ENCODE results near the gene NKAIN1.
"Not testable (repeated sequence)": the region's sequence is repeated elsewhere in the genome, so short reads cannot be mapped to it uniquely, and the experiment has no call there.

The NKAIN1 gene

GRCh38 chr1:31239653-31240241 is at the start of gene NKAIN1:
Gene NKAIN1, minus strand, starts transcription at chr1:31239887. Its CDS starts 340 bp downstream, at chr1:31239547.
- no peak for DNase-seq (ENCODE audit: low read depth)

GRCh38 chr1:31289021-31289420 is 49.3 kb upstream of the NKAIN1 start:
- DNase-seq (ENCODE audit: low read depth) = no peak

GRCh38 chr1:31287791-31288190 is 48.1 kb upstream of the NKAIN1 start:
- not testable (repeated sequence) for DNase-seq (ENCODE audit: low read depth)

- DNase-seq (ENCODE audit: low read depth) = not testable (repeated sequence)
These were observed 42.7 kb upstream of the NKAIN1 start for GRCh38 chr1:31282426-31282825.

GRCh38 chr1:31273619-31274018 is 33.9 kb upstream of the NKAIN1 start:
- DNase-seq (ENCODE audit: low read depth) = no peak

- DNase-seq (ENCODE audit: low read depth) = no peak
These were observed 32.7 kb upstream of the NKAIN1 start for GRCh38 chr1:31272369-31272768.

GRCh38 chr1:31266547-31266946 is 26.9 kb upstream of the NKAIN1 start:
- no peak for DNase-seq (ENCODE audit: low read depth)

- no peak for DNase-seq (ENCODE audit: low read depth)
These were observed 25.2 kb upstream of the NKAIN1 start for GRCh38 chr1:31264790-31265386.

- no peak for DNase-seq (ENCODE audit: low read depth)
These were observed 23.7 kb upstream of the NKAIN1 start for GRCh38 chr1:31263408-31263807.

GRCh38 chr1:31262393-31262792 is 22.7 kb upstream of the NKAIN1 start:
- not testable (repeated sequence) for DNase-seq (ENCODE audit: low read depth)

GRCh38 chr1:31261916-31262315 is 22.2 kb upstream of the NKAIN1 start:
- DNase-seq (ENCODE audit: low read depth) = no peak

GRCh38 chr1:31259746-31260145 is 20.1 kb upstream of the NKAIN1 start:
- DNase-seq (ENCODE audit: low read depth) = no peak

- DNase-seq (ENCODE audit: low read depth) = no peak
These were observed 18.9 kb upstream of the NKAIN1 start for GRCh38 chr1:31258581-31258980.

- DNase-seq (ENCODE audit: low read depth) = no peak
These were observed 17.5 kb upstream of the NKAIN1 start for GRCh38 chr1:31257213-31257612.

- DNase-seq (ENCODE audit: low read depth) = no peak
These were observed 10.2 kb upstream of the NKAIN1 start for GRCh38 chr1:31249854-31250253.

GRCh38 chr1:31248276-31248675 is 8.6 kb upstream of the NKAIN1 start:
- DNase-seq (ENCODE audit: low read depth) = no peak

- no peak for DNase-seq (ENCODE audit: low read depth)
These were observed 4.6 kb upstream of the NKAIN1 start for GRCh38 chr1:31244326-31244725.

- no peak for DNase-seq (ENCODE audit: low read depth)
These were observed 4.0 kb upstream of the NKAIN1 start for GRCh38 chr1:31243501-31244286.

- DNase-seq (ENCODE audit: low read depth) = no peak
These were observed 1.6 kb upstream of the NKAIN1 start for GRCh38 chr1:31241321-31241720.

- DNase-seq (ENCODE audit: low read depth) = no peak
These were observed 587 bp downstream of the NKAIN1 start for GRCh38 chr1:31238986-31239613.

- no peak for DNase-seq (ENCODE audit: low read depth)
These were observed 1.1 kb downstream of the NKAIN1 start for GRCh38 chr1:31238612-31238985.

- DNase-seq (ENCODE audit: low read depth) = no peak
These were observed 4.8 kb downstream of the NKAIN1 start for GRCh38 chr1:31234870-31235269.

Measured in activated T-helper 1 cell treated with Interleukin-2 at 50 U/mL for 16 hours (primary cell).